Glomerular endothelial cell (primary cell): ENCODE results near the gene HOXB7. TPM values are rescaled to one million over a fixed set of nuclear protein-coding genes. Genes with fewer than 3 reads are reported as not detected.

Experiments
- DNase-seq: peaks from one replicate; pipeline ENCODE4 v3.0.0-alpha.2; 2011; ENCODE audit warnings: low read depth, low spot score; ENCODE audit errors: extremely low read depth
- total RNA-seq: library from RNA; depleted of rRNA; stranded (reverse); fragments of >200 nt; gene quantifications from 2 replicates; pipeline ENCODE4 v1.2.3, GENCODE V29; 2015

HOXB7 gene
- total RNA-seq, 1 donor from 2014 or later, result 44.7 TPM

DNA sequence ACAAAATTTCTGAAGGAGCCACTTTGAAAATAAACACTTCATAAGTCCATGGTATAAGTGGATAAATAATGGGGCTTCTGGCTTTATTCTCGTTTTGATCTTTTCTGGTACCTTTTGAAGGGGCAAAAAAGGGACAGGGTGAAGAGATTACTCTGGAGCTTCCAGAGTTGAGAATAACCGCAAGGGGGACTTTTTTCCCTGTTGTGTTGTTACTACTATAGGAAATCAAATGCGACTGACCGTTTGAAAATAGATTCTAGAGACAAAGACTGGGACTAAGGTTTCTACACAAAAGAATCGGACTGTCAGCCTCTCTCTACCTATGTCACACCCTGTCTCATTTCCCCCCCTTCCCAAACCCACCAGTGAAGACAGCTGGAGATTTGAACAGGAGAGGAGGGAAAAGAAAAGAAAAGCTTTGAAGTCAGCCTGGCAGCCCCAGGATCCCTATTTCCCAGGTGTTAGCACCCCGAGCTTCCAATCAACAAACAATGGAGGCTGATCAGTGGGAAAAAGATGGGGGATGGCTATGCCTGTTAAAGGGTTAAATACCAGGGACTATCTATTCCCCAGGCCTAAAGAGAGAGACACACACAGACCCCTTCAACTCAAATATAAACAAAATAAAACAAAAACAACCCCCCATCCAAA is 41.0 kb downstream of the HOXB7 start:
- DNase-seq, result no peak

GRCh38 chr17:48569240-48569582 is 41.6 kb downstream of the HOXB7 start:
- no peak for DNase-seq

DNA sequence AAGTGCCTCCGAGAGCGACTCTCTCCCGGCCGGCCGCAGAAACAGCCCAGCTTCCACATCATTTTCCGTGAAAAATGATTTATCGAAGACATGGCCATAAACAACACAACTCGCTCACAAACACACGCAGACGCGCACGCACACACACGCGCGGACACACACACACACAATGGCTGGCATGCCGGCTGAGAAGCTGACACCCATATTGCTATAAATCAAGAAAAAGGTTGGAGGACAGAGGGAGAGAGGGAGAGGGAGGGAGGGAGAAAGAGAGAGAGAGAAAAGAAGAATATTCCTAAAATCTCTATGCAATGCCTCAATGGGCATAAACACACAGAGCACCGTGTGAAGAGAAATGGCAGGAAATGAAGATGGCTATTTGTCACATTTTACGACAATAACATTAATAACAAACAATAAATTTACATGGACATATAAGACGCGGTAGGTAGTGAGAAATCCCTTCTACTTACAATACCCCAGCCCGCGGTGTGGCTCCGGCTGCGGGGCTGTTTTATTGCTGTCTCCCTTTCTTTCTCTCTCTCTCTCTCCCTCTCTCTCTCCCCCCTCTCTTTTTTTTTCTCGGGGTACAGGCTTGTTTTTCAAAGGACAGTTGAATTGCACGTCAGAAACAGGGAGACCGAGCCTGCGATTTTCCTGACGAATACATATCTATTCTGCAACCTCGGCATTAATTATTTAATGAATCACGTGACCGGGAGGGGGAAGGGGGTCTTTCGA is 42.1 kb downstream of the HOXB7 start:
- no peak for DNase-seq

GRCh38 chr17:48567646-48568354 is 43.0 kb downstream of the HOXB7 start:
- DNase-seq, result no peak

DNA sequence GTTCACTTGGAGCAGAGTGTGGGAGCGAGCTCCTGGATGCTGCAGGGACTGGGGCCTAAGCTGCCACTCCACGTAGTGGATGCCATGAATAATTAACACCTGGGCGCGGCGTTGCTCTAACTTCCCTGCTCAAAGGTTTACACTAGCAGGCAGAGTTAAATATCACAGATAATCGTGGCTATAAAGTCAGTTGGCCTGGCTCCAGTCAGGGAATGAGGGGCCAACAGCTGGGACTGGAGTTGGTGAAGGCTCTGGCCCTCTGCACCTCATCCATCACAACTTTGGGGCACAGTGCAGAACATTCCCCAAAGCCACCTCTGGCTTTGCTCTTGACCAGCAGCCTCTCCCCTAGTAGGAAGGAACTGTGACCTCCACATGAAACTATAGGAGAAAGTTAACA is 43.6 kb downstream of the HOXB7 start:
- no peak for DNase-seq

DNA sequence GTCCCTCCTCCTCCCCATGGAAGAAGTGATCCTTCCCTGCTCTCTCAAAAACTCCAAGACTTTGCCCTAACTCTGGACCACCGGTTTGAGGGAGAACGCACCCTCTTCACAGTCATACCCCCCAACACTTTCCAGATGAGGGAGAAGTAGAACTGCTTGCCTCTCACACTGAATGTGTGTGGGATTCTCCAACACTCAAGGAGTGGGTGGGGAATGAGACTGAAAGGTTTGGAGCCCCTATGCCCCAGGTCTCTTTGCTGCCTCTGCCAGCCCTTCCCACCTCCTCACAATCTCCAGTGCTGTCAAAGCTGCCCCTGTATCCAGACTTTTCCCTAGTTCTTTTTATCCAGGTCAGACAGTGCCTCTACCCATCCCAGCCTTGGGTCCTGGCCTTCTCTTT is 44.1 kb downstream of the HOXB7 start:
- no peak for DNase-seq

DNA sequence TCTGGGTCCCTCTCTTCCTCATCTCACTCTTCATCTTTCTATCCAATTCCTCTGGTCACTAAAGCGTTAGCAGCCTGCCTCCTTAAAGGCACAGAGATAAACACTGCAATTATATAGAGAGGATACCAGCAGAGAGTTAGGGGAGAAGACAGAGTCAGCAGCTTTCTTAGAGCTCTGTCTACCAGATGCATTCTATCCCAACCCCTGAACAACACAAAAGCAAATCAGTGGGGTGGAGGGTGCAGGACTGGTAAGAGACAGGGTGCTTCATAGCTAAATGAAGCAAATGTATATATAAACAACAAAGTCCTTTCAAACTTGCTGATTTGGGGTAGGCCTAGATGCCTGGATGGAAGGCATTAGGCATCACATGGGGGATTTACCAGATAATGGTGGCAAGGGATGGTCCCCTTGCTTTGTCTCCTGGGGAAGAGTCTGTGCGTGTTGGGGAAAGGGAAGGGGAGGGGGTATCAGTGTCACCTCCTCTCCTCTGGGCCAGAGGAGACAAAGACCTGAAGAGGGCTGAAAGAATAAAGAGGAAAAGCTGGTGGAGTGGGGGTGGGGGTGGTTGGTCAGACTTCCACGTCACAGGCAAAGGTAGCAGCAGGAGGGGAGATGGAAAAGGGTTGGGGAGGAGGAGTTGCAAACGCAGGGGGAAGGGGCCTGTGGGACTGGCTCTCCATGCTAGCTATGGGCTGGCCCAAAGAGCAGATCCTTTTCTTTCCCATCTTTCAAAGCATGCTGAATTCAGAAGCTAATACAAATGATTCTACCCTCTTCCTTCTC is 44.7 kb downstream of the HOXB7 start:
- DNase-seq, result no peak

DNA sequence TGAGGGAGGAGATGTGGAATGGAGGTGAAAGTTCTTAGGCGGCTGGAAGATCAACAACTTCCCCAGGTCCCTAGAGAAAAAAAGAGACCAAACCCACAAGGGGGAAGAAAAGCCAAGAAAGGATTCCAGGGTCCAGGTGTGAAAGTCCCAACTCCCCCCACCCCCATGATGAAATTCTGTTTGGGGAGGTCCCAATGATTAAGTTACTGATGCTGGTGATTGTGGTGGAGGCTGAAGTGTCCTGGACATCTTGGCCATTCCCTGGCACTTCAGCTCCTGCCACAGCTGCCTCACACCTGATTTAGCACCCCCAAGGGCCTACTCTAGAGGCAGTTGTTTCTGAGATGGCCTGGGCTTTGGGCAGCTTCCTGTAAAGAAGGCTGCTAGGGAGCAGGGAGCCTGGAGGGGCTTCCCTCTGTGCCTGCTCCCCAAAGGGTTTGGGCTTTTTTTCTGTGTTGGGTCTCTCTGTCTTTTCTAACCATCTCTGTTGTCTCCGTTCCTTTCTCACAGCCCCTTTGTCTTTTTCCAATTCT is 45.7 kb downstream of the HOXB7 start:
- DNase-seq, result no peak

- DNase-seq, result no peak
Observed at GRCh38 chr17:48564188-48565021, 46.4 kb downstream of the HOXB7 start.

GRCh38 chr17:48563867-48564187 is 47.0 kb downstream of the HOXB7 start:
- DNase-seq, result no peak

DNA sequence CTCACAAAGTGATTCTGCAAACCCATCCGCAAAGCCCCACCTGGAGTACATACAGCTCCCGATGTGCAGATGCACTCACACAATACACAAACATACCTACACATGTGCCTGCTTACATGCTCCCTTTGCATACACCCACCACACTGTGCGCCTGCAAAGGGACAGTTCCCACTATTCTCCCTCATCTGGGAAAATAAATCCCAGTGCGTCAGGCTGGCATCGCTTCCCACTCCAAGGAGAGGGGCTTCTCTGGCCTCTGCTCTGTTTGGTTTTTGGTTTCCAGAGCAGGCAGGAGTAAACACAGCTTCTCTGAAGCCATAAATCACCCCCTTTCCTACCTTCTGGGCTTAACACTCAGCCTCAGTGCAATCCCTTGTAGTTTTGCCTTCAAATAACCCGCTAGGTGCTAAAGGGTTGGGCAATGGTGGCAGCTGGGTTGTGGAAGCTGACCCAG is 47.4 kb downstream of the HOXB7 start:
- DNase-seq, result no peak

GRCh38 chr17:48562934-48563333 is 47.9 kb downstream of the HOXB7 start:
- no peak for DNase-seq

GRCh38 chr17:48561884-48562810 is 48.7 kb downstream of the HOXB7 start:
- no peak for DNase-seq

- no peak for DNase-seq
Observed at GRCh38 chr17:48559840-48560817, 50.7 kb downstream of the HOXB7 start.

DNA sequence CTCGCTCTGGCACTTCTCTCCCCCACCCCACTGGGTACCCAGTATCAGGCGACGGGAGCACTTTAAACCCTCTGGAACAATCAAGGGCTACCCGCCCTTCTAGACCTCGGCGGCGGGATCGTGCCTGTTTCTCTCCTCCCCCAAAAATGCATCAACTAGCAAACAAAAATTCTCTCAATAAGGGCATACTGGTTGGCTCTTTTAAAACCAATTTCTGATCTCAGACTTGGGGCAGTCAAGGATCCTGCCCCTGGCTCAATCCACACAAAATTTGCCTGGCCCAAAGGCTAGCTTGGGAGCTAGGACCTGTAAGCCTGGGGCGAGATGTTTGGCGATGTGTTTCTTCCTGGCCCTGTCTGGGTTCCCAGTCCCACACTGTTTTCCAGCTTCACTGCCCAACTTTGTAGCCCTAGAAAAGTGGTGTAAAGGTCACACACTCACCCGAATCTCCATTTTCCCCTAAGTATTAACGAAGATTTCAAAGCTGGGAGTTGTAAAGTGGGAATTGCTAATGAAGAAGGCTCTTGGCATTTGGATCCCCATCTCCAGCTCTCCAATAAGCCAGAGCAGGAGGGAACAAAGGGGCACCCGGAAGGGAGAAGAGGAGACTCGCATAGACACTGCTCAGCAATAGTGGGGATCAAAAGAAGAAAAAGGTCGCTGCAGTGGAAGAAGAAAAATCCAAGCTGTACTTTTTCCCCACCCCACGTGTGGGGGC is 51.5 kb downstream of the HOXB7 start:
- no peak for DNase-seq

- DNase-seq, result no peak
Observed at GRCh38 chr17:48558831-48559121, 52.0 kb downstream of the HOXB7 start.

GRCh38 chr17:48558057-48558830 is 52.6 kb downstream of the HOXB7 start:
- DNase-seq, result no peak
